PFSK-1 (cell line): ENCODE measurements around the gene F7.

Experiments used
- FOXP2 ChIP-seq: optimal IDR thresholded peaks from 2 replicates; pipeline ENCODE3; 2011; ENCODE audit warnings: borderline replicate concordance, control low read depth, inconsistent platforms; ENCODE audit not compliant: insufficient read depth; ENCODE audit errors: extremely low read length, extremely low read depth
- POLR2AphosphoS5 ChIP-seq: IDR thresholded peaks from 2 replicates; pipeline ENCODE4 v1.6.1; 2012; ENCODE audit warnings: low read depth, mild to moderate bottlenecking, control low read depth, low read length, moderate library complexity
- REST ChIP-seq, 2 experiments: IDR thresholded peaks; 2 replicates each; pipeline versions ENCODE4 v1.6.1 to v1.8.0; 2011 to 2012; ENCODE audit warnings: low read depth in 2 of 2, low read length in 2 of 2, control low read depth in 1 of 2, inconsistent platforms in 1 of 2, mild to moderate bottlenecking in 1 of 2, moderate library complexity in 1 of 2; ENCODE audit not compliant: insufficient read depth in 1 of 2
- SIN3A ChIP-seq: IDR thresholded peaks from 2 replicates; pipeline ENCODE4 v1.6.1; 2012; ENCODE audit warnings: mild to moderate bottlenecking, low read length, moderate library complexity, borderline replicate concordance; ENCODE audit not compliant: insufficient read depth
- TAF1 ChIP-seq: IDR thresholded peaks from 2 replicates; pipeline ENCODE4 v1.6.1; 2012; ENCODE audit warnings: low read length, control low read depth, borderline replicate concordance; ENCODE audit not compliant: insufficient read depth

GRCh38 chr13:113152984-113153809 lies 47.6 kb downstream of the F7 start:
- TF ChIP-seq SIN3A = no peak
- TF ChIP-seq POLR2AphosphoS5 = no peak
- no peak for TF ChIP-seq TAF1
- TF ChIP-seq REST (IDR thresholded peaks at IDR 0.05; ENCODE audit: insufficient read depth in 1 of 2, low read depth in 2 of 2, low read length in 2 of 2) = no peak
- TF ChIP-seq FOXP2 = no peak
